ENCODE measurements around the gene KRTAP10-10.

DNA sequence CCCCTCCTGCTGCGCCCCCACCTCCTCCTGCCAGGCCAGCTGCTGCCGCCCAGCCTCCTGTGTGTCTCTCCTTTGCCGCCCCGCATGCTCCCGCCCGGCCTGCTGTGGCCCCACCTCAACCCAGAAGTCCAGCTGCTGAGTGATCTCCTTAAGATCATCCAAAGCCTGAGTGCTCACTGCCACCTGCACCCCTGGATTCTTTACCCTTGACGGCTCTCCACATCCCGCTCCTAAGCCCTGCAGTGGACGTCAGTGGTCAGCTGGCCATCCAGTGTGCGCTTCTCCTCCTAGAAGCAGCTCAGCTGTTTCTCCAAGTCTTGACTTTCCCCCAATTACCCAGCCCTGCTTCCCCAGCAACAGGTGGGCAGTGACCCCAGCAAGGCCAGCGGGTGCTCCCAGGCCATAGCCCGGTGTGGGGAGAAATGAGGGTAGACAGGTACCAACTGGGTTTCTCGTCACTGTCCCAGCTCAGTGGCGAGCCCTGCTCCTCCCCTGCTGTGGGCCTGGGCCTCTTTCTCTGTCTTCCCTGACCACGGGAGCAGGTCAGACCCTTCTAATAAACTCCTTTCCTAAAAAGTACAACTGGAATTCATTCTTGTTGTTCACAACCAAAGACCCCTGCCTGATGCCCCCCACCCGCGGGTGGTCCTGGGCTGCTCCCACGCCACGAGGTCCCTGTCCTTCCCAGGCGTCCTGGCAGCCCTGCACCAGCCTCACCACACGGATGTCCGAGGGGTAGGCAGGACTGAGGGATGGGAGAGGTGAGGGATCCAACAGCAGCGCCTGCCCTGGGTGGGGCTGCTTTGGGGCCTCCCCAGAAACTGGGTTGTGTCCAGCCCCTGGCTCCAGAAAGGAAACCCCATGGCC lies 35.3 kb upstream of the KRTAP10-10 start:
- TF ChIP-seq, protein P1, sequence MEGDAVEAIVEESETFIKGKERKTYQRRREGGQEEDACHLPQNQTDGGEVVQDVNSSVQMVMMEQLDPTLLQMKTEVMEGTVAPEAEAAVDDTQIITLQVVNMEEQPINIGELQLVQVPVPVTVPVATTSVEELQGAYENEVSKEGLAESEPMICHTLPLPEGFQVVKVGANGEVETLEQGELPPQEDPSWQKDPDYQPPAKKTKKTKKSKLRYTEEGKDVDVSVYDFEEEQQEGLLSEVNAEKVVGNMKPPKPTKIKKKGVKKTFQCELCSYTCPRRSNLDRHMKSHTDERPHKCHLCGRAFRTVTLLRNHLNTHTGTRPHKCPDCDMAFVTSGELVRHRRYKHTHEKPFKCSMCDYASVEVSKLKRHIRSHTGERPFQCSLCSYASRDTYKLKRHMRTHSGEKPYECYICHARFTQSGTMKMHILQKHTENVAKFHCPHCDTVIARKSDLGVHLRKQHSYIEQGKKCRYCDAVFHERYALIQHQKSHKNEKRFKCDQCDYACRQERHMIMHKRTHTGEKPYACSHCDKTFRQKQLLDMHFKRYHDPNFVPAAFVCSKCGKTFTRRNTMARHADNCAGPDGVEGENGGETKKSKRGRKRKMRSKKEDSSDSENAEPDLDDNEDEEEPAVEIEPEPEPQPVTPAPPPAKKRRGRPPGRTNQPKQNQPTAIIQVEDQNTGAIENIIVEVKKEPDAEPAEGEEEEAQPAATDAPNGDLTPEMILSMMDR (IDR thresholded peaks at IDR 0.05; ENCODE audit: low read depth, low read length, missing input control), result no peak
- TF ChIP-seq RAD21 (IDR thresholded peaks at IDR 0.05) (no peak), SP1 (IDR thresholded peaks at IDR 0.05) (no peak), EGR1 (IDR thresholded peaks at IDR 0.05; ENCODE audit: low read depth in 2 of 2) (no peak), GABPA (IDR thresholded peaks at IDR 0.05 in 1 of 2, conservative IDR thresholded peaks at IDR 0.05 in 1 of 2) (no peak), JUND (IDR thresholded peaks at IDR 0.05) (no peak), TAF1 (conservative IDR thresholded peaks at IDR 0.05) (no peak), RXRA (IDR thresholded peaks at IDR 0.05) (no peak), NR2F2 (IDR thresholded peaks at IDR 0.05) (no peak), YY1 (IDR thresholded peaks at IDR 0.05) (no peak), FOXA1 (IDR thresholded peaks at IDR 0.05) (no peak)
- TF ChIP-seq, protein P2, sequence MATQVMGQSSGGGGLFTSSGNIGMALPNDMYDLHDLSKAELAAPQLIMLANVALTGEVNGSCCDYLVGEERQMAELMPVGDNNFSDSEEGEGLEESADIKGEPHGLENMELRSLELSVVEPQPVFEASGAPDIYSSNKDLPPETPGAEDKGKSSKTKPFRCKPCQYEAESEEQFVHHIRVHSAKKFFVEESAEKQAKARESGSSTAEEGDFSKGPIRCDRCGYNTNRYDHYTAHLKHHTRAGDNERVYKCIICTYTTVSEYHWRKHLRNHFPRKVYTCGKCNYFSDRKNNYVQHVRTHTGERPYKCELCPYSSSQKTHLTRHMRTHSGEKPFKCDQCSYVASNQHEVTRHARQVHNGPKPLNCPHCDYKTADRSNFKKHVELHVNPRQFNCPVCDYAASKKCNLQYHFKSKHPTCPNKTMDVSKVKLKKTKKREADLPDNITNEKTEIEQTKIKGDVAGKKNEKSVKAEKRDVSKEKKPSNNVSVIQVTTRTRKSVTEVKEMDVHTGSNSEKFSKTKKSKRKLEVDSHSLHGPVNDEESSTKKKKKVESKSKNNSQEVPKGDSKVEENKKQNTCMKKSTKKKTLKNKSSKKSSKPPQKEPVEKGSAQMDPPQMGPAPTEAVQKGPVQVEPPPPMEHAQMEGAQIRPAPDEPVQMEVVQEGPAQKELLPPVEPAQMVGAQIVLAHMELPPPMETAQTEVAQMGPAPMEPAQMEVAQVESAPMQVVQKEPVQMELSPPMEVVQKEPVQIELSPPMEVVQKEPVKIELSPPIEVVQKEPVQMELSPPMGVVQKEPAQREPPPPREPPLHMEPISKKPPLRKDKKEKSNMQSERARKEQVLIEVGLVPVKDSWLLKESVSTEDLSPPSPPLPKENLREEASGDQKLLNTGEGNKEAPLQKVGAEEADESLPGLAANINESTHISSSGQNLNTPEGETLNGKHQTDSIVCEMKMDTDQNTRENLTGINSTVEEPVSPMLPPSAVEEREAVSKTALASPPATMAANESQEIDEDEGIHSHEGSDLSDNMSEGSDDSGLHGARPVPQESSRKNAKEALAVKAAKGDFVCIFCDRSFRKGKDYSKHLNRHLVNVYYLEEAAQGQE (IDR thresholded peaks at IDR 0.05), result no peak
- TF ChIP-seq, protein P3, sequence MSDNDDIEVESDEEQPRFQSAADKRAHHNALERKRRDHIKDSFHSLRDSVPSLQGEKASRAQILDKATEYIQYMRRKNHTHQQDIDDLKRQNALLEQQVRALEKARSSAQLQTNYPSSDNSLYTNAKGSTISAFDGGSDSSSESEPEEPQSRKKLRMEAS (IDR thresholded peaks at IDR 0.05), result no peak

Data from liver (tissue), 3 donors.